Measurements from ENCODE around the gene ARIH1. TPM values are rescaled to one million over a fixed set of nuclear protein-coding genes. Genes with fewer than 3 reads are reported as not detected.
"Not testable (repeated sequence)": the region's sequence is repeated elsewhere in the genome, so short reads cannot be mapped to it uniquely, and the experiment has no call there.

The ARIH1 gene
- total RNA-seq: 10 to 100 TPM; 30.6 to 58.6 (median 45.1) TPM

- Histone ChIP-seq H3K4me1 (peaks cover 0 to 50% (median 34%) of the 10 kb centered on the region in 4 donors), H3K9me3 (no peaks in the 10 kb centered on the region), H3K4me3 (peak within 1 kb of the TSS; percentile 71 to 86 (median 81)), H3K27ac (peak within 1 kb of the TSS; percentile 99 to 100 (median 100)), H3K36me3 (peaks cover 0 to 3% (median 0%) of the 10 kb centered on the region in 3 donors), H3K27me3 (no peaks in the 10 kb centered on the region)
- peak; percentile 94 to 95 for DNase-seq (ENCODE audit: low spot score in 2 of 2)
- WGBS, 2 donors: 0% methylated on average over 31 to 54 of the region's 63 CpGs
- TF ChIP-seq POLR2A (IDR thresholded peaks at IDR 0.05) (peak; percentile 99), CTCF (IDR thresholded peaks at IDR 0.05) (peak in 4 of 5 experiments; percentile 8 to 33 (median 22)), EP300 (IDR thresholded peaks at IDR 0.05) (peak; percentile 82 to 100)
Measured at GRCh38 chr15:72473614-72474465, at the start of gene ARIH1. TSS of gene ARIH1 (plus strand) at chr15:72474330. CDS start at chr15:72474640, 310 bp downstream.

GRCh38 chr15:72426753-72427152 is 47.4 kb upstream of the ARIH1 start:
- H3K27me3 ChIP-seq: no peaks in the 10 kb centered on the region
- TF ChIP-seq EP300 (IDR thresholded peaks at IDR 0.05) (no peak), POLR2A (IDR thresholded peaks at IDR 0.05) (no peak), CTCF (IDR thresholded peaks at IDR 0.05) (no peak)
- no peak overlapping the region for H3K27ac ChIP-seq
- peaks cover 0 to 27% (median 2%) of the 10 kb centered on the region in 4 donors for H3K9me3 ChIP-seq
- H3K4me3 ChIP-seq: no peak overlapping the region
- no peaks in the 10 kb centered on the region for H3K4me1 ChIP-seq
- DNase-seq (ENCODE audit: low spot score in 2 of 2): no peak
- H3K36me3 ChIP-seq: no peaks in the 10 kb centered on the region

- Histone ChIP-seq H3K36me3 (no peaks in the 10 kb centered on the region), H3K27me3 (no peaks in the 10 kb centered on the region), H3K4me3 (no peak overlapping the region), H3K4me1 (no peaks in the 10 kb centered on the region), H3K9me3 (peaks cover 0 to 34% (median 6%) of the 10 kb centered on the region in 4 donors), H3K27ac (no peak overlapping the region)
- DNase-seq (ENCODE audit: low spot score in 2 of 2): no peak
- WGBS, 2 donors: 91 to 94% methylated on average over 1 of the region's 1 CpG
- no peak for TF ChIP-seq CTCF (IDR thresholded peaks at IDR 0.05)
- TF ChIP-seq EP300 (IDR thresholded peaks at IDR 0.05): no peak
- no peak for TF ChIP-seq POLR2A (IDR thresholded peaks at IDR 0.05)
Measured at GRCh38 chr15:72437650-72438316, 36.3 kb upstream of the ARIH1 start.

GRCh38 chr15:72442848-72443247 is 31.3 kb upstream of the ARIH1 start:
- H3K36me3 ChIP-seq; H3K4me3 ChIP-seq; H3K27me3 ChIP-seq; H3K27ac ChIP-seq; H3K4me1 ChIP-seq; DNase-seq (ENCODE audit: low spot score in 2 of 2); H3K9me3 ChIP-seq: not testable (repeated sequence)
- 88 to 95% methylated on average over 5 of the region's 5 CpGs for WGBS, 2 donors

- 61 to 74% methylated on average over 1 of the region's 1 CpG for WGBS, 2 donors
- TF ChIP-seq POLR2A (IDR thresholded peaks at IDR 0.05): no peak
- TF ChIP-seq CTCF (IDR thresholded peaks at IDR 0.05): no peak
- no peak for TF ChIP-seq EP300 (IDR thresholded peaks at IDR 0.05)
Measured at GRCh38 chr15:72445426-72445825, 28.7 kb upstream of the ARIH1 start.

More at GRCh38 chr15:72445426-72445825, 28.7 kb upstream of the ARIH1 start:
- Histone ChIP-seq H3K4me1 (no peaks in the 10 kb centered on the region), H3K27ac (no peak overlapping the region), H3K4me3 (no peak overlapping the region), H3K27me3 (no peaks in the 10 kb centered on the region), H3K9me3 (peaks cover 0 to 5% (median 0%) of the 10 kb centered on the region in 4 donors), H3K36me3 (no peaks in the 10 kb centered on the region)
- DNase-seq (ENCODE audit: low spot score in 2 of 2): no peak
